ENCODE data around the gene DPCD.

DNA sequence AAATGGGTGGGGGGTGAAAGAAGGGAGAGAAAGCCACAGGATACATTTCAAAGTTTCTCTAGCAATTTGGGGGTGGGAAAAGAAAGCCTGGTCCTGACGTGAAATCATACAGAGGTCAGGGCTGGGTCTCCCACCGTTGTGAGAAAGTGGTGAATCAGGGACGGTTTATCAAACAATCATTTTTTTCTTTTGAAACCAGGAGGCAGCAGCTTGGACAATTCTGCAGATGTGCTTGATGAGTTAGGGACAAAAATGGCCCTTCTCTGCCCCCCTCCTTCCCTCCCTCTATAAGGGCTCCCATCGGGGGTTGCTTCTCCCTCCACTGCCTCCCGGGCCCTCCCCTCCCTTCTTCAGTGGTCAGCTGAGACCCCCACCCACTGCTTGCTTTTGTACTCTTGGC lies 63.2 kb downstream of the DPCD start:
- TF ChIP-seq, protein P1, sequence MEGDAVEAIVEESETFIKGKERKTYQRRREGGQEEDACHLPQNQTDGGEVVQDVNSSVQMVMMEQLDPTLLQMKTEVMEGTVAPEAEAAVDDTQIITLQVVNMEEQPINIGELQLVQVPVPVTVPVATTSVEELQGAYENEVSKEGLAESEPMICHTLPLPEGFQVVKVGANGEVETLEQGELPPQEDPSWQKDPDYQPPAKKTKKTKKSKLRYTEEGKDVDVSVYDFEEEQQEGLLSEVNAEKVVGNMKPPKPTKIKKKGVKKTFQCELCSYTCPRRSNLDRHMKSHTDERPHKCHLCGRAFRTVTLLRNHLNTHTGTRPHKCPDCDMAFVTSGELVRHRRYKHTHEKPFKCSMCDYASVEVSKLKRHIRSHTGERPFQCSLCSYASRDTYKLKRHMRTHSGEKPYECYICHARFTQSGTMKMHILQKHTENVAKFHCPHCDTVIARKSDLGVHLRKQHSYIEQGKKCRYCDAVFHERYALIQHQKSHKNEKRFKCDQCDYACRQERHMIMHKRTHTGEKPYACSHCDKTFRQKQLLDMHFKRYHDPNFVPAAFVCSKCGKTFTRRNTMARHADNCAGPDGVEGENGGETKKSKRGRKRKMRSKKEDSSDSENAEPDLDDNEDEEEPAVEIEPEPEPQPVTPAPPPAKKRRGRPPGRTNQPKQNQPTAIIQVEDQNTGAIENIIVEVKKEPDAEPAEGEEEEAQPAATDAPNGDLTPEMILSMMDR (IDR thresholded peaks at IDR 0.05): no peak
- TF ChIP-seq POLR2AphosphoS5 (IDR thresholded peaks at IDR 0.05): no peak
- TF ChIP-seq POLR2A (IDR thresholded peaks at IDR 0.05): no peak

All from breast epithelium (tissue), 3 donors.